Smooth muscle cell (in vitro differentiated cells): Measurements from ENCODE around the gene PPIA. TPM values are rescaled to one million over a fixed set of nuclear protein-coding genes. Genes with fewer than 3 reads are reported as not detected.

Experiments
- DNase-seq: peaks from one replicate; lab custom pipeline; 2025; ENCODE audit not compliant: unreplicated experiment; lab: John Stamatoyannopoulos, UW
- H2AFZ ChIP-seq: fragments of 200-600 bp; sonication (generic); 2 replicates; pipeline ENCODE4 v1.6.0; 2016; ENCODE audit warnings: antibody characterized with exemption, low read depth, mild to moderate bottlenecking
- H3F3A ChIP-seq: fragments of 200-600 bp; sonication (generic); 2 replicates; pipeline ENCODE4 v1.6.0; 2017; ENCODE audit warnings: antibody characterized with exemption, low read depth
- H3K27ac ChIP-seq: fragments of 200-600 bp; sonication (generic); 2 replicates; pipeline ENCODE4 v1.5.1; 2016; ENCODE audit warnings: low read depth, mild to moderate bottlenecking
- H3K27me3 ChIP-seq: fragments of 200-600 bp; sonication (generic); 2 replicates; pipeline ENCODE4 v1.6.1; 2016; ENCODE audit warnings: low read depth, mild to moderate bottlenecking
- H3K36me3 ChIP-seq: fragments of 200-600 bp; sonication (generic); 2 replicates; pipeline ENCODE4 v1.5.1; 2016; ENCODE audit warnings: low read depth
- H3K4me1 ChIP-seq: fragments of 200-600 bp; sonication (generic); 2 replicates; pipeline ENCODE4 v1.5.1; 2016; ENCODE audit warnings: low read depth
- H3K4me2 ChIP-seq: fragments of 200-600 bp; sonication (generic); 2 replicates; pipeline ENCODE4 v1.6.0; 2016; ENCODE audit warnings: mild to moderate bottlenecking
- H3K4me3 ChIP-seq: fragments of 200-600 bp; sonication (generic); 2 replicates; pipeline ENCODE4 v1.5.1; 2016; ENCODE audit warnings: mild to moderate bottlenecking
- H3K79me2 ChIP-seq: fragments of 200-600 bp; sonication (generic); 2 replicates; pipeline ENCODE4 v1.6.0; 2016; ENCODE audit warnings: low read depth, mild to moderate bottlenecking
- H3K9ac ChIP-seq: fragments of 200-600 bp; sonication (generic); 2 replicates; pipeline ENCODE4 v1.6.0; 2016; ENCODE audit warnings: low read depth
- H3K9me3 ChIP-seq: fragments of 200-600 bp; sonication (generic); replicated peaks from 2 replicates; pipeline ENCODE4 v1.5.1; 2016; ENCODE audit warnings: low read depth
- H4K20me1 ChIP-seq: fragments of 200-600 bp; sonication (generic); 2 replicates; pipeline ENCODE4 v1.6.0; 2016; ENCODE audit warnings: low read depth
- CTCF ChIP-seq: fragments of 200-600 bp; sonication (generic); IDR thresholded peaks from 2 replicates; pipeline ENCODE4 v1.5.1; 2017; ENCODE audit warnings: borderline replicate concordance, mild to moderate bottlenecking, antibody characterized with exemption; ENCODE audit not compliant: insufficient read depth, poor library complexity, severe bottlenecking
- WGBS: methylation state at CpG from one replicate; pipeline ENCODE4 v1.1.7; 2016; ENCODE audit warnings: low lambda C conversion rate; 5-methylcytosine and 5-hydroxymethylcytosine counted together
- polyA plus RNA-seq: library from polyadenylated mRNA; unstranded; fragments of >200 nt; fragmentation: Nextera tagmentation; extraction: Ambion mirVana; gene quantifications from 2 replicates; pipeline ENCODE4 v1.2.1, GENCODE V29; 2016
- total RNA-seq: library from RNA; depleted of rRNA; stranded (reverse); fragments of >200 nt; gene quantifications from 2 replicates; pipeline ENCODE4 v1.2.3, GENCODE V29; 2014

The PPIA gene
- total and polyA plus RNA-seq, 2 experiments from 2014 or later, result 2,990 to 3,434 TPM

GRCh38 chr7:44849259-44849884, 52.9 kb downstream of the PPIA start:
- peak overlapping the region; percentile 87 for H2AFZ ChIP-seq

GRCh38 chr7:44849885-44850544, 53.5 kb downstream of the PPIA start:
- WGBS, result 90% methylated on average over 5 of the region's 5 CpGs
- Histone ChIP-seq H3K27ac (no peak overlapping the region), H3K4me1 (peaks cover 17% of the 10 kb centered on the region), H3K27me3 (no peaks in the 10 kb centered on the region), H3K4me2 (no peak overlapping the region), H3K9me3 (no peaks in the 10 kb centered on the region), H3K4me3 (no peak overlapping the region), H2AFZ (no peak overlapping the region), H3K79me2 (peaks cover 21% of the 10 kb centered on the region), H3F3A (peaks cover 11% of the 10 kb centered on the region), H3K36me3 (no peaks in the 10 kb centered on the region), H4K20me1 (peaks cover 22% of the 10 kb centered on the region), H3K9ac (no peak overlapping the region)
- DNase-seq, result no peak
- no peak for TF ChIP-seq CTCF

More at GRCh38 chr7:44849259-44849884, 52.9 kb downstream of the PPIA start:
- no peaks in the 10 kb centered on the region for H3K36me3 ChIP-seq
- TF ChIP-seq CTCF, result no peak
- peak overlapping the region; percentile 90 for H3K27ac ChIP-seq
- no peak overlapping the region for H3K9ac ChIP-seq
- peaks cover 17% of the 10 kb centered on the region for H3K4me1 ChIP-seq
- DNase-seq, result no peak
- 85% methylated on average over 10 of the region's 10 CpGs for WGBS
- peaks cover 29% of the 10 kb centered on the region for H4K20me1 ChIP-seq
- no peaks in the 10 kb centered on the region for H3K9me3 ChIP-seq
- H3K27me3 ChIP-seq, result no peaks in the 10 kb centered on the region
- peaks cover 28% of the 10 kb centered on the region for H3K79me2 ChIP-seq
- peak overlapping the region; percentile 74 for H3K4me3 ChIP-seq
- peak overlapping the region; percentile 85 for H3K4me2 ChIP-seq
- H3F3A ChIP-seq, result peaks cover 11% of the 10 kb centered on the region

GRCh38 chr7:44852590-44852989, 56.1 kb downstream of the PPIA start:
- Histone ChIP-seq H3K4me2 (no peak overlapping the region), H3K79me2 (no peaks in the 10 kb centered on the region), H4K20me1 (no peaks in the 10 kb centered on the region), H3K4me1 (peaks cover 8% of the 10 kb centered on the region), H3K9me3 (no peaks in the 10 kb centered on the region), H3K4me3 (no peak overlapping the region), H3K36me3 (no peaks in the 10 kb centered on the region), H3K9ac (no peak overlapping the region), H3K27me3 (no peaks in the 10 kb centered on the region), H2AFZ (no peak overlapping the region), H3F3A (peaks cover 4% of the 10 kb centered on the region), H3K27ac (no peak overlapping the region)
- TF ChIP-seq CTCF, result no peak
- no peak for DNase-seq
- WGBS, result 94% methylated on average over 3 of the region's 3 CpGs

Other genes with a start within 250 kb of the PPIA start
- gene DDX56, start 222.8 kb upstream of the PPIA start, total RNA-seq, result 42.7 and 43.2 TPM in 2 replicates
- 64.5 and 71.8 TPM in 2 replicates for gene DDX56, start 222.8 kb upstream of the PPIA start, polyA plus RNA-seq
- 50.8 and 83.5 TPM in 2 replicates for gene TMED4, start 214.4 kb upstream of the PPIA start, total RNA-seq
- 38.4 and 48.7 TPM in 2 replicates for gene TMED4, start 214.4 kb upstream of the PPIA start, polyA plus RNA-seq
- 23.4 and 34.2 TPM in 2 replicates for gene OGDH, start 190.1 kb upstream of the PPIA start, total RNA-seq
- gene OGDH, start 190.1 kb upstream of the PPIA start, polyA plus RNA-seq, result 31.0 and 32.6 TPM in 2 replicates
- 5.7 and 8.8 TPM in 2 replicates for gene ZMIZ2, start 47.8 kb upstream of the PPIA start, total RNA-seq
- 17.2 and 34.8 TPM in 2 replicates for gene ZMIZ2, start 47.8 kb upstream of the PPIA start, polyA plus RNA-seq
- gene H2AZ2, start 51.4 kb downstream of the PPIA start, total RNA-seq, result 135 and 143 TPM in 2 replicates
- 117 and 122 TPM in 2 replicates for gene H2AZ2, start 51.4 kb downstream of the PPIA start, polyA plus RNA-seq
- 24.3 and 25.3 TPM in 2 replicates for gene PURB, start 88.8 kb downstream of the PPIA start, total RNA-seq
- gene PURB, start 88.8 kb downstream of the PPIA start, polyA plus RNA-seq, result 2.3 and 4.5 TPM in 2 replicates
- 0.04 and 0.27 TPM in 2 replicates for gene MYO1G, start 182.3 kb downstream of the PPIA start, total RNA-seq
- gene MYO1G, start 182.3 kb downstream of the PPIA start, polyA plus RNA-seq, result 0.31 TPM in 1 of 2 replicates, not detected in the other
- 32.6 and 32.9 TPM in 2 replicates for gene CCM2, start 203.5 kb downstream of the PPIA start, total RNA-seq
- 85.5 and 86.9 TPM in 2 replicates for gene CCM2, start 203.5 kb downstream of the PPIA start, polyA plus RNA-seq